ENCODE measurements around the gene FGF2.
A peak's percentile ranks its signal among the peaks of the same experiment; 100 is the strongest.
"Not testable (repeated sequence)": the region's sequence is repeated elsewhere in the genome, so short reads cannot be mapped to it uniquely, and the experiment has no call there.

Gene FGF2

GRCh38 chr4:122812823-122813222 is 13.8 kb upstream of the FGF2 start:
- DNase-seq (ENCODE audit: low read depth, low spot score): not testable (repeated sequence)

- no peak for DNase-seq (ENCODE audit: low read depth, low spot score)
Measured at GRCh38 chr4:122814426-122814825, 12.2 kb upstream of the FGF2 start.

- DNase-seq (ENCODE audit: low read depth, low spot score): no peak
Measured at GRCh38 chr4:122815248-122815647, 11.4 kb upstream of the FGF2 start.

- no peak for DNase-seq (ENCODE audit: low read depth, low spot score)
Measured at GRCh38 chr4:122816476-122816875, 10.2 kb upstream of the FGF2 start.

GRCh38 chr4:122819708-122820449 is 6.8 kb upstream of the FGF2 start:
- DNase-seq (ENCODE audit: low read depth, low spot score): no peak

GRCh38 chr4:122821092-122821491 is 5.5 kb upstream of the FGF2 start:
- DNase-seq (ENCODE audit: low read depth, low spot score): no peak

- DNase-seq (ENCODE audit: low read depth, low spot score): no peak
Measured at GRCh38 chr4:122822466-122822865, 4.2 kb upstream of the FGF2 start.

- no peak for DNase-seq (ENCODE audit: low read depth, low spot score)
Measured at GRCh38 chr4:122823476-122823875, 3.2 kb upstream of the FGF2 start.

- DNase-seq (ENCODE audit: low read depth, low spot score): no peak
Measured at GRCh38 chr4:122824616-122825015, 2.0 kb upstream of the FGF2 start.

GRCh38 chr4:122826079-122826527 is 528 bp upstream of the FGF2 start:
- DNase-seq (ENCODE audit: low read depth, low spot score): no peak

GRCh38 chr4:122827258-122827878 is 737 bp downstream of the FGF2 start:
- DNase-seq (ENCODE audit: low read depth, low spot score): no peak

- DNase-seq (ENCODE audit: low read depth, low spot score): peak; percentile 87
Measured at GRCh38 chr4:122827879-122828601, 1.4 kb downstream of the FGF2 start.

GRCh38 chr4:122830426-122831095 is 3.9 kb downstream of the FGF2 start:
- no peak for DNase-seq (ENCODE audit: low read depth, low spot score)

- DNase-seq (ENCODE audit: low read depth, low spot score): no peak
Measured at GRCh38 chr4:122831515-122832196, 5.0 kb downstream of the FGF2 start.

GRCh38 chr4:122832732-122833131 is 6.1 kb downstream of the FGF2 start:
- no peak for DNase-seq (ENCODE audit: low read depth, low spot score)

GRCh38 chr4:122833999-122834398 is 7.4 kb downstream of the FGF2 start:
- DNase-seq (ENCODE audit: low read depth, low spot score): no peak

- DNase-seq (ENCODE audit: low read depth, low spot score): no peak
Measured at GRCh38 chr4:122836941-122837340, 10.3 kb downstream of the FGF2 start.

- DNase-seq (ENCODE audit: low read depth, low spot score): no peak
Measured at GRCh38 chr4:122838034-122838433, 11.4 kb downstream of the FGF2 start.

GRCh38 chr4:122842392-122842791 is 15.8 kb downstream of the FGF2 start:
- no peak for DNase-seq (ENCODE audit: low read depth, low spot score)

GRCh38 chr4:122842984-122843531 is 16.4 kb downstream of the FGF2 start:
- no peak for DNase-seq (ENCODE audit: low read depth, low spot score)

- DNase-seq (ENCODE audit: low read depth, low spot score): not testable (repeated sequence)
Measured at GRCh38 chr4:122844391-122844790, 17.8 kb downstream of the FGF2 start.
